ENCODE results near the gene TCF19. TPM values are rescaled to one million over a fixed set of nuclear protein-coding genes. Genes with fewer than 3 reads are reported as not detected.

The TCF19 gene
- total and polyA plus RNA-seq, 10 of the 15 experiments (the other 5 are each of a cell fraction or from before 2014, with no cell fraction given): 7.7 to 103 (median 53.3) TPM

DNA sequence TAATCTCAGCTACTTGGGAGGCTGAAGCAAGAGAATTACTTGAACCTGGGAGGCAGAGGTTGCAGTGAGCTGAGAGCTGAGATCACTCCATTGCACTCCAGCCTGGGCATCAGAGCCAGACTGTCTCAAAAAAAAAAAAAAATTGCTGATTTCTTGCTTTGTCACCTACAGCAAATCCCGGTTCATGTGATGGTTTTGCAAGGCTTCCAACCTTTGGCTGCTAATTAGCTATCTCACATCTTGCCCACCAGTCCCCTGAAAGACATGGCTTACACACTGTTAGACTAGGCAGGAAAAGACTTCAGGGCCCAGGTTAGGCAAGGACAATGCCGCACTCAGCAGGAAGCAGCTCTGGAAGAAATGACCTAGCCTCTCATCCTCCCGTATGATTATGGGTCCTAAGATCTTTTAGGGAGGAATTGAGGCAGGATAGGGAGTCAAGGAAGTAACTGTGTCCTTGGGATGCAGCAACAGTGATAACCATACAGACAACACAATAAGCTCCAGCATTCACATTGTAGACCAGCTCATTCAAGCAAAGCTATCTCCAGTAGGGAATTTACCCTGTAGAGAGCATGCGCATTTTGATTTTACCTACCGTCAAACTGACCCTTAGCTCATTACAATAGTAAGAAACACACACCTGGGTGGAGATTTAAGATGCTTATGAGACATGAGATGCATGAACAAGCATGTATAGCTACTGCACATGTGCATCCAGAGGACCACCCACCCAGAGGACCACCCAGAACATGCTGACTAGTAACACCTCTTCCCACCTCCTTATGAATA is 52.5 kb downstream of the TCF19 start:
- Histone ChIP-seq H3K4me3 (no peak overlapping the region), H2AFZ (ENCODE audit: control insufficient read depth, low read depth, low read length) (no peak overlapping the region), H3K36me3 (ENCODE audit: control insufficient read depth in 2 of 2, insufficient read depth in 2 of 2, low read length in 1 of 2) (no peaks in the 10 kb centered on the region), H3K27me3 (replicated peaks in 1 of 2; ENCODE audit: control insufficient read depth in 2 of 2, insufficient read depth in 2 of 2, low read length in 1 of 2) (no peaks in the 10 kb centered on the region), H3K4me1 (ENCODE audit: control insufficient read depth, insufficient read depth, low read length) (no peaks in the 10 kb centered on the region), H3K9ac (ENCODE audit: control insufficient read depth, insufficient read depth, low read length) (no peak overlapping the region), H4K20me1 (ENCODE audit: control insufficient read depth, insufficient read depth) (no peaks in the 10 kb centered on the region; the same call in 1 of the 2 replicates), H3K9me3 (replicated peaks; ENCODE audit: control insufficient read depth, insufficient read depth, low read length) (no peaks in the 10 kb centered on the region), H3K4me2 (ENCODE audit: control insufficient read depth, insufficient read depth) (no peak overlapping the region), H3K27ac (ENCODE audit: control insufficient read depth, insufficient read depth) (no peak overlapping the region), H3K79me2 (ENCODE audit: control insufficient read depth, insufficient read depth, low read length) (no peaks in the 10 kb centered on the region)
- CTCF ChIA-PET: interaction anchor here (0.6 to 2.2 kb wide), 7 partner anchors 14 to 677 kb away, joined by 3 to 5 read pairs (median 3); no protein-coding TSS in a partner anchor
- SMC1A ChIA-PET (ENCODE audit: uncharacterized antibody, unreplicated experiment): interaction anchor here (0.7 to 1.9 kb wide), 5 partner anchors 8 to 155 kb away, joined by 3 to 5 read pairs (median 4); no protein-coding TSS in a partner anchor
- RAD21 ChIA-PET (ENCODE audit: unreplicated experiment): no interaction called here
- intact Hi-C loops (cut with micrococcal nuclease; ENCODE audit: unreplicated experiment): no loop called here
- no TSS peak for BruUV-seq (replicated peaks)
- WGBS (ENCODE audit: insufficient coverage, insufficient replicate concordance, low lambda C conversion rate, missing lambda C conversion rate): 90% methylated on average over 5 of the region's 5 CpGs
- ATAC-seq (no peak), DNase-seq (ENCODE audit: low read depth, low spot score) (no peak), FAIRE-seq (no peak)
- TF ChIP-seq BCLAF1 (IDR thresholded peaks at IDR 0.05) (no peak), SUZ12 (IDR thresholded peaks at IDR 0.05; ENCODE audit: unreplicated experiment) (no peak), NRF1 (conservative IDR thresholded peaks at IDR 0.05; ENCODE audit: low read depth, low read length) (no peak), CBX3 (IDR thresholded peaks at IDR 0.05; ENCODE audit: borderline replicate concordance, low read depth) (no peak), KLF5 (IDR thresholded peaks at IDR 0.05; ENCODE audit: partially characterized antibody) (no peak), BMI1 (IDR thresholded peaks at IDR 0.05; ENCODE audit: borderline replicate concordance) (no peak)
- TF ChIP-seq, protein P1, sequence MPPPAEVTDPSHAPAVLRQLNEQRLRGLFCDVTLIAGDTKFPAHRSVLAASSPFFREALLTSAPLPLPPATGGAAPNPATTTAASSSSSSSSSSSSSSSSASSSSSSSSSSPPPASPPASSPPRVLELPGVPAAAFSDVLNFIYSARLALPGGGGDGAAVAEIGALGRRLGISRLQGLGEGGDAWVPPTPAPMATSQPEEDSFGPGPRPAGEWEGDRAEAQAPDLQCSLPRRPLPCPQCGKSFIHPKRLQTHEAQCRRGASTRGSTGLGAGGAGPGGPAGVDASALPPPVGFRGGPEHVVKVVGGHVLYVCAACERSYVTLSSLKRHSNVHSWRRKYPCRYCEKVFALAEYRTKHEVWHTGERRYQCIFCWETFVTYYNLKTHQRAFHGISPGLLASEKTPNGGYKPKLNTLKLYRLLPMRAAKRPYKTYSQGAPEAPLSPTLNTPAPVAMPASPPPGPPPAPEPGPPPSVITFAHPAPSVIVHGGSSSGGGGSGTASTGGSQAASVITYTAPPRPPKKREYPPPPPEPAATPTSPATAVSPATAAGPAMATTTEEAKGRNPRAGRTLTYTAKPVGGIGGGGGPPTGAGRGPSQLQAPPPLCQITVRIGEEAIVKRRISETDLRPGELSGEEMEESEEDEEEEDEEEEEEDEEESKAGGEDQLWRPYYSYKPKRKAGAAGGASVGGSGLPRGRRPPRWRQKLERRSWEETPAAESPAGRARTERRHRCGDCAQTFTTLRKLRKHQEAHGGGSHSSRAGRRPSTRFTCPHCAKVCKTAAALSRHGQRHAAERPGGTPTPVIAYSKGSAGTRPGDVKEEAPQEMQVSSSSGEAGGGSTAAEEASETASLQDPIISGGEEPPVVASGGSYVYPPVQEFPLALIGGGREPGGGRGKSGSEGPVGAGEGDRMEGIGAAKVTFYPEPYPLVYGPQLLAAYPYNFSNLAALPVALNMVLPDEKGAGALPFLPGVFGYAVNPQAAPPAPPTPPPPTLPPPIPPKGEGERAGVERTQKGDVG (CRISPR knock-in tag; IDR thresholded peaks at IDR 0.05): no peak
- TF ChIP-seq, protein P2, sequence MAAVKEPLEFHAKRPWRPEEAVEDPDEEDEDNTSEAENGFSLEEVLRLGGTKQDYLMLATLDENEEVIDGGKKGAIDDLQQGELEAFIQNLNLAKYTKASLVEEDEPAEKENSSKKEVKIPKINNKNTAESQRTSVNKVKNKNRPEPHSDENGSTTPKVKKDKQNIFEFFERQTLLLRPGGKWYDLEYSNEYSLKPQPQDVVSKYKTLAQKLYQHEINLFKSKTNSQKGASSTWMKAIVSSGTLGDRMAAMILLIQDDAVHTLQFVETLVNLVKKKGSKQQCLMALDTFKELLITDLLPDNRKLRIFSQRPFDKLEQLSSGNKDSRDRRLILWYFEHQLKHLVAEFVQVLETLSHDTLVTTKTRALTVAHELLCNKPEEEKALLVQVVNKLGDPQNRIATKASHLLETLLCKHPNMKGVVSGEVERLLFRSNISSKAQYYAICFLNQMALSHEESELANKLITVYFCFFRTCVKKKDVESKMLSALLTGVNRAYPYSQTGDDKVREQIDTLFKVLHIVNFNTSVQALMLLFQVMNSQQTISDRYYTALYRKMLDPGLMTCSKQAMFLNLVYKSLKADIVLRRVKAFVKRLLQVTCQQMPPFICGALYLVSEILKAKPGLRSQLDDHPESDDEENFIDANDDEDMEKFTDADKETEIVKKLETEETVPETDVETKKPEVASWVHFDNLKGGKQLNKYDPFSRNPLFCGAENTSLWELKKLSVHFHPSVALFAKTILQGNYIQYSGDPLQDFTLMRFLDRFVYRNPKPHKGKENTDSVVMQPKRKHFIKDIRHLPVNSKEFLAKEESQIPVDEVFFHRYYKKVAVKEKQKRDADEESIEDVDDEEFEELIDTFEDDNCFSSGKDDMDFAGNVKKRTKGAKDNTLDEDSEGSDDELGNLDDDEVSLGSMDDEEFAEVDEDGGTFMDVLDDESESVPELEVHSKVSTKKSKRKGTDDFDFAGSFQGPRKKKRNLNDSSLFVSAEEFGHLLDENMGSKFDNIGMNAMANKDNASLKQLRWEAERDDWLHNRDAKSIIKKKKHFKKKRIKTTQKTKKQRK (IDR thresholded peaks at IDR 0.05; ENCODE audit: low read depth, low read length): no peak
- POLR2A ChIA-PET: interaction anchor here (0.5 to 1.2 kb wide), 3 partner anchors 10 to 564 kb away, joined by 3 to 4 read pairs (median 4); no protein-coding TSS in a partner anchor
- in situ Hi-C loops (cut with MboI): no loop called here

Measured in GM12878 (cell line).